ENCODE results near the gene WBP2. TPM values are rescaled to one million over a fixed set of nuclear protein-coding genes. Genes with fewer than 3 reads are reported as not detected.

The WBP2 gene
- total and polyA plus RNA-seq, 12 donors = 130 to 210 (median 173) TPM

DNA sequence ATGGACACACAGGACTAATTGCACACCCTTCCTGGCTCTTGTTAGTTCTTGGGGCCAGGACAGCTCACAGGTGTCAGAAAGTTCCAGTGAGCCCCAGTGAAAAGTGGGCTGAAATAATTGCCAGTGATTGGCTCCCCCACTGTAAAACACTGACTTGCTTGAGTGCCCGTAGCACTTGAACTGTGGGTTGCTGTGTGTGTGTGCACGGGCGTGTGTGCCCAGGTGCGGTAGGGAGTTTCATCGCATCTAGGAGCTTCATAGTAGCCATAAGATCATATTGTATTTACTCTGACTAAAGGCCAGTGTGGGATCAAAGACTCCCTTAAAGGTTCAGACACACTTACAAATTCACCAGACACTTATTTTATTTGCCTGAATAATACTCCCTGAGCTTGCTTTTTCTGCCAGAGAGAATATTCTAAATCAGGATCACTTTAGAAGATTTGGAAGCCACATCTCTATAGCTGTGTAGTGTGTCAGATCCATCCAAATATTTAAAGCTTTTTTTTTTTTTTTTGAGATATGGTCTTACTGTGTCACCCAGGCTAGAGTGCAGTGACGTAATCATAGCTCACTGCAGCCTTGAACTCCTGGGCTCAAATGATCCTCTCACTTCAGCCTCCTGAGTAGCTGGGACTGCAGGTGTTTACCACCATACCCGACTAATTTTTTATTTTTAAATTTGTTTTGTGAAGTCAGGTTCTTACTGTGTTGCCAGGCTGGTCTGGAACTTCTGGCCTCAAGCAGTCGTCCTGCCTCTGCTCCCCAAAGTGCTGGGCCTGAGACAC, 59.1 kb downstream of the WBP2 start:
- intact Hi-C loops (cut with DNase I) = no loop called here
- Histone ChIP-seq H3K9me3 (no peaks in the 10 kb centered on the region), H3K27ac (no peak overlapping the region), H3K4me1 (peaks cover 0 to 13% (median 0%) of the 10 kb centered on the region in 9 donors), H3K4me3 (no peak overlapping the region), H3K36me3 (peaks cover 0 to 93% (median 22%) of the 10 kb centered on the region in 9 donors), H3K27me3 (no peaks in the 10 kb centered on the region)
- ATAC-seq (no peak), DNase-seq (no peak)
- WGBS, 2 donors = 87 to 92% methylated on average over 8 of the region's 8 CpGs
- TF ChIP-seq, protein P1, sequence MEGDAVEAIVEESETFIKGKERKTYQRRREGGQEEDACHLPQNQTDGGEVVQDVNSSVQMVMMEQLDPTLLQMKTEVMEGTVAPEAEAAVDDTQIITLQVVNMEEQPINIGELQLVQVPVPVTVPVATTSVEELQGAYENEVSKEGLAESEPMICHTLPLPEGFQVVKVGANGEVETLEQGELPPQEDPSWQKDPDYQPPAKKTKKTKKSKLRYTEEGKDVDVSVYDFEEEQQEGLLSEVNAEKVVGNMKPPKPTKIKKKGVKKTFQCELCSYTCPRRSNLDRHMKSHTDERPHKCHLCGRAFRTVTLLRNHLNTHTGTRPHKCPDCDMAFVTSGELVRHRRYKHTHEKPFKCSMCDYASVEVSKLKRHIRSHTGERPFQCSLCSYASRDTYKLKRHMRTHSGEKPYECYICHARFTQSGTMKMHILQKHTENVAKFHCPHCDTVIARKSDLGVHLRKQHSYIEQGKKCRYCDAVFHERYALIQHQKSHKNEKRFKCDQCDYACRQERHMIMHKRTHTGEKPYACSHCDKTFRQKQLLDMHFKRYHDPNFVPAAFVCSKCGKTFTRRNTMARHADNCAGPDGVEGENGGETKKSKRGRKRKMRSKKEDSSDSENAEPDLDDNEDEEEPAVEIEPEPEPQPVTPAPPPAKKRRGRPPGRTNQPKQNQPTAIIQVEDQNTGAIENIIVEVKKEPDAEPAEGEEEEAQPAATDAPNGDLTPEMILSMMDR (IDR thresholded peaks at IDR 0.05) = no peak

Other genes with a start within 250 kb of the WBP2 start
- 10 to 100 TPM in 2 of 10 donors, 1 to 10 TPM in 8; 1.9 to 14.2 (median 6.5) TPM for gene SMIM5, start 221.9 kb downstream of the WBP2 start, total RNA-seq
- gene SMIM5, start 221.9 kb downstream of the WBP2 start, polyA plus RNA-seq = 10 to 100 TPM in 1 of 2 donors, 1 to 10 TPM in 1; 3.1 to 19.2 TPM
- 10 to 100 TPM in 8 of 10 donors, 1 to 10 TPM in 2; 9.2 to 14.4 (median 10.7) TPM for gene RECQL5, start 188.2 kb downstream of the WBP2 start, total RNA-seq
- gene RECQL5, start 188.2 kb downstream of the WBP2 start, polyA plus RNA-seq = 10 to 100 TPM in 1 of 2 donors, 1 to 10 TPM in 1; 6.3 to 32.1 TPM
- 10 to 100 TPM; 41.7 to 64.4 (median 55.8) TPM for gene SAP30BP, start 188.0 kb downstream of the WBP2 start, total RNA-seq
- 100 to 1,000 TPM in 1 of 2 donors, 10 to 100 TPM in 1; 78.4 to 115 TPM for gene SAP30BP, start 188.0 kb downstream of the WBP2 start, polyA plus RNA-seq
- gene ITGB4, start 133.9 kb downstream of the WBP2 start, total RNA-seq = 10 to 100 TPM in 2 of 10 donors, 1 to 10 TPM in 8; 4.7 to 11.3 (median 9.0) TPM
- 10 to 100 TPM in 1 of 2 donors, 1 to 10 TPM in 1; 4.6 to 17.0 TPM for gene ITGB4, start 133.9 kb downstream of the WBP2 start, polyA plus RNA-seq
- gene GALK1, start 90.1 kb downstream of the WBP2 start, total RNA-seq = 10 to 100 TPM in 6 of 10 donors, 1 to 10 TPM in 4; 5.2 to 26.4 (median 11.3) TPM
- 10 to 100 TPM; 29.2 to 44.6 TPM for gene GALK1, start 90.1 kb downstream of the WBP2 start, polyA plus RNA-seq
- 10 to 100 TPM; 11.6 to 19.1 (median 14.7) TPM for gene UNK, start 70.5 kb downstream of the WBP2 start, total RNA-seq
- 10 to 100 TPM; 12.9 to 21.3 TPM for gene UNK, start 70.5 kb downstream of the WBP2 start, polyA plus RNA-seq
- 10 to 100 TPM in 3 of 10 donors, 1 to 10 TPM in 7; 5.5 to 20.7 (median 8.5) TPM for gene UNC13D, start 10.9 kb downstream of the WBP2 start, total RNA-seq
- gene UNC13D, start 10.9 kb downstream of the WBP2 start, polyA plus RNA-seq = 10 to 100 TPM in 1 of 2 donors, 1 to 10 TPM in 1; 3.0 to 12.6 TPM
- gene TRIM47, start 23.2 kb upstream of the WBP2 start, total RNA-seq = 10 to 100 TPM in 9 of 10 donors, 1 to 10 TPM in 1; 9.3 to 53.1 (median 21.5) TPM
- gene TRIM47, start 23.2 kb upstream of the WBP2 start, polyA plus RNA-seq = 10 to 100 TPM; 22.4 to 48.7 TPM
- gene TRIM65, start 41.6 kb upstream of the WBP2 start, total RNA-seq = 10 to 100 TPM in 1 of 10 donors, 1 to 10 TPM in 9; 5.1 to 12.7 (median 8.9) TPM
- gene TRIM65, start 41.6 kb upstream of the WBP2 start, polyA plus RNA-seq = 10 to 100 TPM in 1 of 2 donors, 1 to 10 TPM in 1; 5.6 to 16.7 TPM
- 100 to 1,000 TPM in 4 of 10 donors, 10 to 100 TPM in 6; 89.6 to 144 (median 96.5) TPM for gene MRPL38, start 49.5 kb upstream of the WBP2 start, total RNA-seq
- 100 to 1,000 TPM in 1 of 2 donors, 10 to 100 TPM in 1; 86.0 to 160 TPM for gene MRPL38, start 49.5 kb upstream of the WBP2 start, polyA plus RNA-seq
- 1 to 10 TPM; 2.1 to 6.3 (median 2.8) TPM for gene FBF1, start 85.7 kb upstream of the WBP2 start, total RNA-seq
- 1 to 10 TPM; 1.6 to 8.3 TPM for gene FBF1, start 85.7 kb upstream of the WBP2 start, polyA plus RNA-seq
- gene ACOX1, start 123.8 kb upstream of the WBP2 start, total RNA-seq = 100 to 1,000 TPM in 1 of 10 donors, 10 to 100 TPM in 9; 76.0 to 105 (median 94.0) TPM
- 10 to 100 TPM; 11.1 to 45.8 TPM for gene ACOX1, start 123.8 kb upstream of the WBP2 start, polyA plus RNA-seq
- 10 to 100 TPM in 3 of 10 donors, 1 to 10 TPM in 7; 4.4 to 13.3 (median 9.0) TPM for gene TEN1, start 123.9 kb upstream of the WBP2 start, total RNA-seq
- 10 to 100 TPM; 19.5 to 20.1 TPM for gene TEN1, start 123.9 kb upstream of the WBP2 start, polyA plus RNA-seq
- gene CDK3, start 145.5 kb upstream of the WBP2 start, total RNA-seq = 1 to 10 TPM in 7 of 10 donors, under 1 TPM in 3; 0.52 to 2.2 (median 1.3) TPM
- 10 to 100 TPM in 1 of 2 donors, 1 to 10 TPM in 1; 2.4 to 11.3 TPM for gene CDK3, start 145.5 kb upstream of the WBP2 start, polyA plus RNA-seq
- gene EVPL, start 172.0 kb upstream of the WBP2 start, total RNA-seq = under 1 TPM in 4 of 10 donors, not detected in 6; 0.04 to 0.31 (median 0.05) TPM
- under 1 TPM; 0.04 to 0.07 TPM for gene EVPL, start 172.0 kb upstream of the WBP2 start, polyA plus RNA-seq
- gene SRP68, start 217.2 kb upstream of the WBP2 start, total RNA-seq = 10 to 100 TPM; 53.6 to 69.7 (median 63.1) TPM
- gene SRP68, start 217.2 kb upstream of the WBP2 start, polyA plus RNA-seq = 10 to 100 TPM; 26.2 to 62.1 TPM
- gene GALR2, start 219.4 kb upstream of the WBP2 start, total RNA-seq = not detected
- under 1 TPM in 1 of 2 donors, not detected in 1; 0.10 TPM for gene GALR2, start 219.4 kb upstream of the WBP2 start, polyA plus RNA-seq
- not detected for gene ZACN, start 223.8 kb upstream of the WBP2 start, total RNA-seq
- 1 to 10 TPM; 1.1 to 1.6 TPM for gene ZACN, start 223.8 kb upstream of the WBP2 start, polyA plus RNA-seq
- gene EXOC7, start 248.5 kb upstream of the WBP2 start, total RNA-seq = 10 to 100 TPM; 66.4 to 97.5 (median 87.9) TPM
- gene EXOC7, start 248.5 kb upstream of the WBP2 start, polyA plus RNA-seq = 10 to 100 TPM; 37.9 to 55.6 TPM

All from heart right ventricle (tissue), 16 donors.